Measurements from ENCODE around the gene RALGPS1.

Gene RALGPS1

DNA sequence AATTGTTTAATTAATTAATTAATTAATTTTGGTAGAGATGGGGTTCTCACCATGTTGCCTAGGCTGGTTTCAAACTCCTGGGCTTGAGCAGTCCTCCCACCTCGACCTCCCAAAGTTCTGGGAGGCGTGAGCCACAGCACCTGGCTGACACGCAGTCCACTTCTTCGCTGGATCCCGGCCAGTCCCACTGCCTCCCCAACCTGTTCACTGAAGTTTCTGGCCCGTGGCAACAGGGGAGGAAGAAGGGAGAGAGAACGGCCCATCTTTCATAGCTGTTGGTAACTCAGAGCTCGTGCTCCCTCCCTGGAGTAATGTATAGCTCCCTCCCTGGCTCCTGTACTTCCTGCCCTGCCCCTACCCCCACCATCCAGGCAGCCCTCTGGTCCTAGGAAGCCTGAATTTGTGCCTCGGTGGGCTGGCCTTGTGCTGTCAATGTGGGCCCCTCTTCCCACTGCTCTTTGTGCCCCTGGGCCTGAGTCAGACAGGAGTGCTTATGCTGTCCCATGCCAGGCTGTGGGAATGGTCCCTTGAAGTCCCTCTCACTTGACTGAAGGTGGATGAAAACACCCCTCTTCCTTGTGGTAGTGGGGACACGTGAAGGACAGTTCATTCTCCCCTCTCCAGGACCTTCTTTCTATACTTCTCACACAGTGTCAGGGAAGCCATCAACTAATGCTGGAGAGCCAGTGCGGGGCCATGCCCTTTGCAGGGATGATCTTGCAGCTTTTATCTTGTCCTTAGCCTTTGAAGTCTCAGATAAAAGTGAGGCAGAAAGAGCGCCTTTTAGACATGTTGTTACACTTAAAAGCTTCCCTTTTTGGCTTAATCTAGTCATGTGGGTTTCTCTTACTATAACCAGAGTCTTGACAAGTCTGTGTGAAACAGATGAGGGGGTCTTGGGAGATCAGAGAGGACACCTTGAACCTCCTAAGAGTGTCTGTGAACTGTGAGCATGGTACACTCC is 169.8 kb downstream of the RALGPS1 start:
- Histone ChIP-seq H4K20me1 (ENCODE audit: control insufficient read depth, insufficient read depth, low read depth, low read length) (no peaks in the 10 kb centered on the region), H3F3A (ENCODE audit: control insufficient read depth, insufficient read depth) (no peaks in the 10 kb centered on the region), H3K4me2 (ENCODE audit: low read length) (no peak overlapping the region), H3K9me2 (replicated peaks; ENCODE audit: control insufficient read depth, low read length) (no peaks in the 10 kb centered on the region), H3K27me3 (ENCODE audit: control insufficient read depth, low read length) (no peaks in the 10 kb centered on the region), H3K9me3 (ENCODE audit: control insufficient read depth, insufficient read depth, low read length) (no peaks in the 10 kb centered on the region), H3K4me3 (ENCODE audit: low read length) (no peak overlapping the region), H3K27ac (ENCODE audit: low read depth, low read length) (no peak overlapping the region), H3K4me1 (ENCODE audit: control insufficient read depth, low read length) (no peaks in the 10 kb centered on the region), H3K79me2 (ENCODE audit: control insufficient read depth, low read length) (no peaks in the 10 kb centered on the region), H3K36me3 (ENCODE audit: control insufficient read depth, low read length) (no peaks in the 10 kb centered on the region)
- no peak for TF ChIP-seq CTCF (IDR thresholded peaks at IDR 0.05; ENCODE audit: low read depth, low read length, poor library complexity, severe bottlenecking)
- no peak for TF ChIP-seq EZH2phosphoT487 (IDR thresholded peaks at IDR 0.05; ENCODE audit: borderline replicate concordance, low read length)

- no peak for TF ChIP-seq EZH2phosphoT487 (IDR thresholded peaks at IDR 0.05; ENCODE audit: borderline replicate concordance, low read length)
- TF ChIP-seq CTCF (IDR thresholded peaks at IDR 0.05; ENCODE audit: low read depth, low read length, poor library complexity, severe bottlenecking), result no peak
- no peak overlapping the region for H3K27ac ChIP-seq (ENCODE audit: low read depth, low read length)
Observed at GRCh38 chr9:127085186-127085585, 170.6 kb downstream of the RALGPS1 start.

GRCh38 chr9:127086771-127087170 is 172.2 kb downstream of the RALGPS1 start:
- no peak overlapping the region for H3K4me2 ChIP-seq (ENCODE audit: low read length)
- H3F3A ChIP-seq (ENCODE audit: control insufficient read depth, insufficient read depth), result no peaks in the 10 kb centered on the region
- no peaks in the 10 kb centered on the region for H3K9me3 ChIP-seq (ENCODE audit: control insufficient read depth, insufficient read depth, low read length)
- H3K79me2 ChIP-seq (ENCODE audit: control insufficient read depth, low read length), result no peaks in the 10 kb centered on the region
- TF ChIP-seq CTCF (IDR thresholded peaks at IDR 0.05; ENCODE audit: low read depth, low read length, poor library complexity, severe bottlenecking) (no peak), EZH2phosphoT487 (IDR thresholded peaks at IDR 0.05; ENCODE audit: borderline replicate concordance, low read length) (no peak)
- H3K9me2 ChIP-seq (replicated peaks; ENCODE audit: control insufficient read depth, low read length), result no peaks in the 10 kb centered on the region
- H3K4me1 ChIP-seq (ENCODE audit: control insufficient read depth, low read length), result no peaks in the 10 kb centered on the region
- H3K27ac ChIP-seq (ENCODE audit: low read depth, low read length), result no peak overlapping the region
- H4K20me1 ChIP-seq (ENCODE audit: control insufficient read depth, insufficient read depth, low read depth, low read length), result no peaks in the 10 kb centered on the region
- H3K27me3 ChIP-seq (ENCODE audit: control insufficient read depth, low read length), result no peaks in the 10 kb centered on the region
- H3K36me3 ChIP-seq (ENCODE audit: control insufficient read depth, low read length), result no peaks in the 10 kb centered on the region
- no peak overlapping the region for H3K4me3 ChIP-seq (ENCODE audit: low read length)

More at GRCh38 chr9:127085186-127085585, 170.6 kb downstream of the RALGPS1 start:
- H3K79me2 ChIP-seq (ENCODE audit: control insufficient read depth, low read length), result no peaks in the 10 kb centered on the region
- H3F3A ChIP-seq (ENCODE audit: control insufficient read depth, insufficient read depth), result no peaks in the 10 kb centered on the region
- H3K9me3 ChIP-seq (ENCODE audit: control insufficient read depth, insufficient read depth, low read length), result no peaks in the 10 kb centered on the region
- H3K9me2 ChIP-seq (replicated peaks; ENCODE audit: control insufficient read depth, low read length), result no peaks in the 10 kb centered on the region
- no peaks in the 10 kb centered on the region for H3K27me3 ChIP-seq (ENCODE audit: control insufficient read depth, low read length)
- H3K4me1 ChIP-seq (ENCODE audit: control insufficient read depth, low read length), result no peaks in the 10 kb centered on the region
- no peak overlapping the region for H3K4me3 ChIP-seq (ENCODE audit: low read length)
- no peaks in the 10 kb centered on the region for H3K36me3 ChIP-seq (ENCODE audit: control insufficient read depth, low read length)
- H3K4me2 ChIP-seq (ENCODE audit: low read length), result no peak overlapping the region
- H4K20me1 ChIP-seq (ENCODE audit: control insufficient read depth, insufficient read depth, low read depth, low read length), result no peaks in the 10 kb centered on the region

Measured in DOHH2 (cell line).